ENCODE results near the gene SLC10A6. TPM values are rescaled to one million over a fixed set of nuclear protein-coding genes. Genes with fewer than 3 reads are reported as not detected.

Gene SLC10A6
- total RNA-seq, 2 experiments from 2014 or later = not detected

DNA sequence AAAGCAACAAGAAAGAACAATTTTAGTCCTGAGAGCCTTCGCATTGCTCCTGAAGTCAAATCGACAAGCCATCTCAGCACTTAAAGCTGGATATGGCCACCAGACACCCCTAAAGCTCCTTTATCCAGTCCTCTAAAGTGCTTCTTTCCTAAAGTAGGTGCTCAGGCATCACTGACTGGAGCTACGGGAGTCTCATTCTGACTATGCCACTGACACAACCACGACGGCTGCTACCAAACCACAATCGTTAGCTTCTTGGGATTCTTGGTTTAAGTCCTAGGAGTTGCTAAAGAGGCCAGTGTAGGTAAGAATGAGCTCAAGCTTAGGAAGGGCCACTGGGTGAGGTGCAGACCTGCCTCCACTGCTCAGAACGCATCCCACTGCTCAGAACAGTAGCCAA is 1.0 kb downstream of the SLC10A6 start:
- CTCF ChIA-PET = no interaction called here
- H3K27ac Mint-ChIP-seq = no peak overlapping the region
- Histone ChIP-seq H3K36me3 (ENCODE audit: insufficient read depth, low read length) (no peaks in the 10 kb centered on the region), H3K4me3 (ENCODE audit: low read length) (no peak overlapping the region), H3K4me1 (ENCODE audit: insufficient read depth, low read length) (no peaks in the 10 kb centered on the region), H3K9me3 (ENCODE audit: control insufficient read depth in 1 of 2, insufficient read depth in 1 of 2, low read length in 2 of 2) (no peaks in the 10 kb centered on the region), H3K27ac (ENCODE audit: low read depth in 1 of 2, low read length in 2 of 2) (no peak overlapping the region), H3K27me3 (ENCODE audit: control insufficient read depth in 1 of 2, insufficient read depth in 2 of 2, low read length in 2 of 2) (peaks cover 0 to 7% of the 10 kb centered on the region in 2 experiments)
- POLR2A ChIA-PET = no interaction called here
- no peak for ATAC-seq (ENCODE audit: poor library complexity)
- no peak overlapping the region for H3K4me3 Mint-ChIP-seq
- peaks cover 1% of the 10 kb centered on the region for H3K27me3 Mint-ChIP-seq
- intact Hi-C loops (cut with DNase I, micrococcal nuclease) = no loop called here
- no peaks in the 10 kb centered on the region for H3K4me1 Mint-ChIP-seq (ENCODE audit: low read depth)
- no peaks in the 10 kb centered on the region for H3K9me3 Mint-ChIP-seq
- no peak for DNase-seq
- TF ChIP-seq CTCF (IDR thresholded peaks at IDR 0.05) = no peak
- no peaks in the 10 kb centered on the region for H3K36me3 Mint-ChIP-seq (ENCODE audit: low read depth)

GRCh38 chr4:86847571-86847970 is 1.6 kb downstream of the SLC10A6 start:
- no peaks in the 10 kb centered on the region for H3K9me3 ChIP-seq (ENCODE audit: control insufficient read depth in 1 of 2, insufficient read depth in 1 of 2, low read length in 2 of 2)
- intact Hi-C loops (cut with DNase I, micrococcal nuclease) = no loop called here
- peaks cover 4% of the 10 kb centered on the region for H3K27me3 Mint-ChIP-seq
- no peaks in the 10 kb centered on the region for H3K4me1 ChIP-seq (ENCODE audit: insufficient read depth, low read length)
- H3K4me1 Mint-ChIP-seq (ENCODE audit: low read depth) = no peaks in the 10 kb centered on the region
- no peak overlapping the region for H3K4me3 ChIP-seq (ENCODE audit: low read length)
- H3K27ac Mint-ChIP-seq = no peak overlapping the region
- H3K4me3 Mint-ChIP-seq = no peak overlapping the region
- no peaks in the 10 kb centered on the region for H3K9me3 Mint-ChIP-seq
- DNase-seq = no peak
- no peak overlapping the region for H3K27ac ChIP-seq (ENCODE audit: low read depth in 1 of 2, low read length in 2 of 2)
- ChIA-PET POLR2A (no interaction called here), CTCF (no interaction called here)
- no peaks in the 10 kb centered on the region for H3K36me3 Mint-ChIP-seq (ENCODE audit: low read depth)
- no peak for TF ChIP-seq CTCF (IDR thresholded peaks at IDR 0.05)
- no peak for ATAC-seq (ENCODE audit: poor library complexity)
- peaks cover 0 to 7% of the 10 kb centered on the region in 2 experiments for H3K27me3 ChIP-seq (ENCODE audit: control insufficient read depth in 1 of 2, insufficient read depth in 2 of 2, low read length in 2 of 2)
- no peaks in the 10 kb centered on the region for H3K36me3 ChIP-seq (ENCODE audit: insufficient read depth, low read length)

- Histone ChIP-seq H3K9me3 (ENCODE audit: control insufficient read depth in 1 of 2, insufficient read depth in 1 of 2, low read length in 2 of 2) (no peaks in the 10 kb centered on the region), H3K36me3 (ENCODE audit: insufficient read depth, low read length) (no peaks in the 10 kb centered on the region), H3K27ac (ENCODE audit: low read depth in 1 of 2, low read length in 2 of 2) (no peak overlapping the region), H3K4me1 (ENCODE audit: insufficient read depth, low read length) (no peaks in the 10 kb centered on the region), H3K4me3 (ENCODE audit: low read length) (no peak overlapping the region), H3K27me3 (ENCODE audit: control insufficient read depth in 1 of 2, insufficient read depth in 2 of 2, low read length in 2 of 2) (peaks cover 0 to 7% of the 10 kb centered on the region in 2 experiments)
- no peak overlapping the region for H3K27ac Mint-ChIP-seq
- H3K4me1 Mint-ChIP-seq (ENCODE audit: low read depth) = no peaks in the 10 kb centered on the region
- intact Hi-C loops (cut with DNase I, micrococcal nuclease) = no loop called here
- ChIA-PET CTCF (no interaction called here), POLR2A (interaction anchor here (0.5 kb wide), 1 partner anchor 244 kb away, joined by 3 read pairs; no protein-coding TSS in a partner anchor)
- TF ChIP-seq CTCF (IDR thresholded peaks at IDR 0.05) = no peak
- no peaks in the 10 kb centered on the region for H3K9me3 Mint-ChIP-seq
- ATAC-seq (ENCODE audit: poor library complexity) (no peak), DNase-seq (no peak)
- H3K27me3 Mint-ChIP-seq = peaks cover 4% of the 10 kb centered on the region
- H3K36me3 Mint-ChIP-seq (ENCODE audit: low read depth) = no peaks in the 10 kb centered on the region
- H3K4me3 Mint-ChIP-seq = no peak overlapping the region
Measured at GRCh38 chr4:86846921-86847320, 2.3 kb downstream of the SLC10A6 start.
